SKM-1 (cell line): ENCODE results near the gene ABCC2.
A peak's percentile ranks its signal among the peaks of the same experiment; 100 is the strongest.
"Not testable (repeated sequence)": the region's sequence is repeated elsewhere in the genome, so short reads cannot be mapped to it uniquely, and the experiment has no call there.

Experiments used
- DNase-seq: peaks from one replicate; lab custom pipeline; 2025; ENCODE audit not compliant: unreplicated experiment; lab: John Stamatoyannopoulos, UW

The ABCC2 gene

GRCh38 chr10:99807786-99808185, 25.3 kb downstream of the ABCC2 start:
- no peak for DNase-seq

DNA sequence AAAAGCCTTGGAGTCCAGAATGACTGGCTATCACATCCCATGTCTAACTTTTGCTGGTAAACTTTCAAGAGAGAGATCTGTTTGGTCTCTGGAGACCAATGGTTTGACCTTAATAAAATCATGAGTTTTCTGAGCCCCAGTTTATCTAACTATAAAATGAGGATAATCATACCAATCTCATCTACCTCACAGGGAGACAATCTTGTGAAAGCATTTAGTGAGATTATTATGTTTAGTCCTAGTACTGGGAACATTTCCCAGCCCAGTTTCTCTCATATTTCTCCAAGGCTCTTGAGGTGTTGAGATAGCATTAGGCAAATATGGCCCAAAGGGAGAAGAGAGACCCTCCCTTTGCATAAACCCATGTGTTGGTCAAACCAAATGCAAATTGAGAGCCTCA, 25.8 kb downstream of the ABCC2 start:
- DNase-seq, result no peak

DNA sequence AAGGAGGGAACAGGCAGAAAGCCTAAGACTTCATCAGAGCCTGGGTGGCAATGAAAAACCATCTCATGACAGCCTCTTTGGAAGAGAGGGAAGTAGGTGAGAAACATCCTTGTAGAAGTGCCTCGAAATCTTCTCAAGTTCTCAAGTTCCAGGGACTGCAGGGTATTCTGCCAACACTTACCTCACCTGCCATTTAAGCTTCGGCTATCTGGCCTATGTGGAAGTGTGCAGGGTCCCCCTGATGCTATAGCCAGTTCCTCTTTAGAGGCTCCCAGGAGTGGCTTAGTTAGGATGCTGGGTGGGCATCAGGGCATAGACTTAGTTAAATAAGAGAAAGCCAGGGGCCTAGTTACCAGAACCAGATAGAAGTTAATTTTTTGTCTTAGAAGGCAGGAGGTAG, 27.0 kb downstream of the ABCC2 start:
- DNase-seq, result no peak

DNA sequence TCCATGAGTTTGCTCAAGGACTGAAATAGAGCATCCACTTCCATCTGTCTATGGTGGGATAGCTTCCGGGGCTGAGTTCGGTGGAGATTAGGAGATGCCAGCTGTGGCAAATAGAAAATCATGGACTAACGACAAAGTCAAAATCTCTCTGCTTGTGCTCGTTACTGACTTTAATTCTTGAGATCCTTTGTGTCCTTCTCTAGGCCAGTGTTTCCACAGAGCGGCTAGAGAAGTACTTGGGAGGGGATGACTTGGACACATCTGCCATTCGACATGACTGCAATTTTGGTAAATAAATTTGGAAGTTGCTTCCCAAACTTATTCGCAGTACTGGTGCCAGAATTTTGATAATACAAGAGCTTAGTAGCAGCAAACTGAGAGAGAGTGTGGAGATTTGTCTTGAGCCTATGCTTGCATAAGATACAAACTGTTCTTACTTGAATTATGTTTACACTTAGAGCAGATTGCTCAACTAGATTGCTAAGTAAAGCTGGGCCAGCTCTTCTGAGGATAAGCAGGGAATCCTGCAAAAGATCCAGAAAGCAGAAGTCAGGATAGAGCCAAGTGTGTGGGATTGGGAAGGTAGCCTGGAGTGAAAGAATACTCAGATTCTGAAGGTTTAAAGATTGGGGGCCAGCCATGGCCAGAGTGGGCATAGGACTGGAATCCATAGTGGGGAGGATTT, 27.6 kb downstream of the ABCC2 start:
- DNase-seq, result no peak

DNA sequence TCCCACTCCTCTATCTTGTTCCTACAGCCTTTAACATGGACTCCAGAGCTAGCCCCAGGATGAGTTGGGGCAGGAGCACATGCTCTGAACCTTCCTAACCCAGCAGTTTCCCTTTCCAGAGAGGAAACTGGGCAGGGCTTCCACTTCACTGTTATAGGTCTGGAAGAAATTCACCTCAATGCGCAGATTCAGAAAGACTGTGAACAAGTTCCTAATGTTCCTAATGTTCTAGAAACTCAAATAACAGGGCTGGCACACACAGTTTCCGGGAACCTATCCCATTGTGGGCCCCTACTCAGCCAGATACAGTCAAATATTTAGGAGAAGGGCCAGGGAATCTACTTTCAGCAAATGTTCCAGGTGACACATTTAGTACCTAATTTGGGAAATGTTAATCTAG, 29.7 kb downstream of the ABCC2 start:
- no peak for DNase-seq

DNA sequence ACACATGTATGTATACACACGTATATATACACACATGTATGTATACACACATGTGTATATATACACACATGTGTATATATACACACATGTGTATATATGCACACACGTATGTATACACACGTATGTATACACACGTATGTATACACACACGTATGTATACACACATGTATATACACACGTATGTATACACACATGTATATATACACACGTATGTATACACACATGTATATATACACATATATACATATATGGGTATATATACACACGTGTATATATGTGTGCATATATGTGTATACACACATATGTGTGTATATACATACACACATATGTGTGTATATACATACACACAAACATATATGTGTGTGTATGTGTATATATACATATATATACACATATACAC, 31.7 kb downstream of the ABCC2 start:
- no peak for DNase-seq

- DNase-seq, result no peak
Observed at GRCh38 chr10:99815621-99816020, 33.2 kb downstream of the ABCC2 start.

- DNase-seq, result no peak
Observed at GRCh38 chr10:99827936-99828335, 45.5 kb downstream of the ABCC2 start.

DNA sequence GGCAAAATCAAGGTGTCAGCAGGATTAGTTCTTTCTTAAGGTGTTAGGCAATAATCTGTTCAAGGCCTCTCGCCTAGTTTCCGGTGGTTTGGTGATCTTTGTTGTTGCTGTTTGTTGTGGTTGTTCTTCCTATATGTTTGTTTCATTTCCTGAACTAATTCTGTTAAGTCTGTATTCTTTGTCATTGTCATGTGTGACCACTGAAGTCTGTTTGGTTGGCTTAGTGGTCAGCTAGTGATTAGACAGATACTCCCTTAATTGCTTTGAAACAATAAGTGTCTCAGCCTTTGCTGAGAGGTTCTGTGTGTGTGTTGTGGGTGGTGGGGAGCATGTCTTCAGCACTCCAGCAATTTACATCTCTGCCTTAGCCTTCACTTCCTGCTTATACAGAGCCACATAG, 46.0 kb downstream of the ABCC2 start:
- no peak for DNase-seq

DNA sequence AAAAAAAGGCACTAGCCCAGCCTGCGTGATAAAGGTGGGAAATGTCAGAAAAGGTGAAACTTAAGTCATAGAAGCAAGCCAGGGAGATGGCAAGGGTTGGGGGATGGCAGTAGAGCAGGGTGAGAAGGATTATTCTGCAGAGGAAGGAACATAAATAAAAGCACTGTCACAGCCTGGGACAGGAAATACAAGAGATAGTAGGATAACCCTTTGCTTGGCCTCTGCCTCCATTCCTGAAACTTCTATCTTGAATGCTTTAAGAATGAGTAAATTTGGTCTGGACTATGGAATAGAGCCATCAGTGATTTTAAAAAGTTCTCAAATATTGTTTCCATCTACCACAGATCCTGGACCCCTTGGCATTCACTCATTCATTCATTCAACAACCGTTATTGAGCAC, 50.0 kb downstream of the ABCC2 start:
- DNase-seq, result no peak

DNA sequence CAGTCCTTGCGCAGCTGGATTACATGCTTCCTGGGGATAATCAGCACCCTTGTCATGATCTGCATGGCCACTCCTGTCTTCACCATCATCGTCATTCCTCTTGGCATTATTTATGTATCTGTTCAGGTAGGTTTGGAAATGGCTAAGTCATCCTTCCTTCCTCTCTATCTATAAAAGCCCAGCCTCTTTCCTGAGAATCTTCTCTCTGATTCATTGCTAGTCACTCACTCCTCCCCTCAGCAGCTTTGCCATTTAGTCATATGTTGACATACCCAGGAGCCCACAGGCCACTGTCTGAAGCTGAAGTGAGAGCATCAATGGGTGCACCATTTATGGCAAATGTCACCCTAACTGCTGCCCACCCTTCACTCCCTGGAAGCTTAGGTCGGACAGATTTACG, 52.0 kb downstream of the ABCC2 start:
- DNase-seq, result no peak

DNA sequence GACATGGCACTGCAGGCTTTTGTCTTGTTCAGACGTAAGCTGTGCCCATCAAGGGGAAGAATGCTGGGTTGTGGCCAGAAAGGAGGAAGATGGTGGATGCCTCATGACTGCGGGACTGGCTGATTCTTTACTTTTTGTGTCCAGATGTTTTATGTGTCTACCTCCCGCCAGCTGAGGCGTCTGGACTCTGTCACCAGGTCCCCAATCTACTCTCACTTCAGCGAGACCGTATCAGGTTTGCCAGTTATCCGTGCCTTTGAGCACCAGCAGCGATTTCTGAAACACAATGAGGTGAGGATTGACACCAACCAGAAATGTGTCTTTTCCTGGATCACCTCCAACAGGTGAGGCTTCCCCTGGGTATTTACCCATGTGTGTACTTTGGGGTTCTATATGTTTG, 53.5 kb downstream of the ABCC2 start:
- DNase-seq, result no peak

DNA sequence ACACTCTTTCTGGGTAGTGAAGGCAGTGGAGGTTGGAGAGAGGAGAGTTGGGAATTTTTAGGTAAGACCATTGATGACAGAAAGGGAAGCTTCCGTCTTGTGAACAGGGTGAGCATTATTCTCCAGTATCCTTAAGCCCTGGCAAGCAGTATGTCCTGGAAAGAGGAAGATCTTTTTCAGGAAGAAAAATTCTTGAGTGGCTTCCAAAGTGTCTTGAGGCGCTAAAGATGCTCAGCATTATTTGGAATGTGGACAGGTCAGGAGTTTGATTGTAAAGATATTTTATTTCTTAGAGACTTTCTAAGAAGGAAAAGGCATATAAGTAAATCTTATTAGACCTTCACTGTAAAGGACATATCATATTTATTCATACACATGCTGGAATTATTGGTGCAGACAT, 54.3 kb downstream of the ABCC2 start:
- DNase-seq, result no peak

DNA sequence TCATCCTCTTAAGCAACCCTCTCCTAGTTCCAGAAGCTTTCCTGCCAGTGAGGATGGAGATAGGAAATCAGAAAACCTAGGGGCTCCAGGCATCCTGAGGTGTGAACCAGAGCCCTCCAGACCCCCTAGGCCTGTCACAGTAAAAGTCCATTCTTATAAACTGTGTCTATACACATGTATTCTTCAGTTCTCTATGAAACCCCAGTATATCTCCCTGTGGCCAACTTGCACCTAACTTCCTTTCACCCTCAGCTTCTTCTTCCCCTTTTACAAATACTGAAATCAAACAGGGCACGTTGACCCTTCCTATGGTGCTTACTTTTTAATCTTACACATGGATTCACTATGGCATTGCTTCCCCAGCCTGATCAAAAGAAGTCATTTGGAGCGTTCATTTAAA, 58.4 kb downstream of the ABCC2 start:
- DNase-seq, result not testable (repeated sequence)

- DNase-seq, result no peak
Observed at GRCh38 chr10:99841746-99842145, 59.3 kb downstream of the ABCC2 start.

GRCh38 chr10:99843310-99843709, 60.9 kb downstream of the ABCC2 start:
- DNase-seq, result no peak

GRCh38 chr10:99844433-99844955, 62.1 kb downstream of the ABCC2 start:
- DNase-seq, result no peak

GRCh38 chr10:99845837-99846382, 63.5 kb downstream of the ABCC2 start:
- DNase-seq, result peak; percentile 73

DNA sequence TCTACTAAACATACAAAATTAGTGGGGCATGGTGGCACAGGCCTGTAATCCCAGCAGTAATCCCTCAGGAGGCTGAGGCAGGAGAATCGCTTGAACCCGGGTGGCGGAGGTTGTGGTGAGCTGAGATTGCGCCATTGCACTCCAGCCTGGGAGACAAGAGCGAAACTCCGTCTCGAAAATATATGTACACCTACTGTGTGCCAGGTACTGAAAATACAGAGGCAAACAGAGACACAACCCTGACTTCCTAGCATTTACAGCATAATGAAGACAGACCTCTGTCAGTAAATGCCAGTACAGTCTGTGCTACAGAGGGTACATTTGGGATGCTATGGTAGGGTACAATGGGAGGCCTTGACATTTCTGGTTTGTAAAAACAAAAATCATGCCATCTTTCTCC, 66.6 kb downstream of the ABCC2 start:
- DNase-seq, result no peak

GRCh38 chr10:99849536-99849935, 67.1 kb downstream of the ABCC2 start:
- no peak for DNase-seq

DNA sequence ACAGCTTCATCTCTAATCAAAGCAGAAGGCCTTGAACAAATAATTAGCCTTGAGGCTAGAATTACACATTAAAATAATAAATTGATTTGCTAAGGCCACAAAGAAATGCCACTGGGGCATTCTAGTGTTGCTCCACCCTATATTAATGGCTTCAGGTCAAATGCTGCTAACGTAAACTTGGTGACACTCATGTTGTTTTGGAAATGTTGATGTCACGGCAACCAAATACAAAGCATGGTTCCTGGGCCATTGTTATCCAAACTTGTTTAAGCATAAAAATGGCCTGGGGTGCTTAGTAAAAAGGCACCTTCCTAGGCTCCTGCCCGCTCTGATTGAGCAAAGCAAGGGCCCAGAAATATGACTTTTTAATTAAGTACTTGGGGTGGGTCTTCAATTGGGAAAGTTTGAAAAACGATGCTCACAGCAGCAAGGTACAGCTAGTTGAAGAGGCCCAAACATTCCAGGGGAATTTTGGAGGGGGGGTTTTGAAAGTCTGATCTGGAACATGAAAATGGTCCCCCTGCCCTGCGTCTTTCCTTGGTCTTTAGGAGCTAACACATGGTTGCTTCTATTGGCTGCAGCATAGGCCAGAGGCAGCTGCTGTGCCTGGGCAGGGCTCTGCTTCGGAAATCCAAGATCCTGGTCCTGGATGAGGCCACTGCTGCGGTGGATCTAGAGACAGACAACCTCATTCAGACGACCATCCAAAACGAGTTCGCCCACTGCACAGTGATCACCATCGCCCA, 67.8 kb downstream of the ABCC2 start:
- DNase-seq, result no peak

DNA sequence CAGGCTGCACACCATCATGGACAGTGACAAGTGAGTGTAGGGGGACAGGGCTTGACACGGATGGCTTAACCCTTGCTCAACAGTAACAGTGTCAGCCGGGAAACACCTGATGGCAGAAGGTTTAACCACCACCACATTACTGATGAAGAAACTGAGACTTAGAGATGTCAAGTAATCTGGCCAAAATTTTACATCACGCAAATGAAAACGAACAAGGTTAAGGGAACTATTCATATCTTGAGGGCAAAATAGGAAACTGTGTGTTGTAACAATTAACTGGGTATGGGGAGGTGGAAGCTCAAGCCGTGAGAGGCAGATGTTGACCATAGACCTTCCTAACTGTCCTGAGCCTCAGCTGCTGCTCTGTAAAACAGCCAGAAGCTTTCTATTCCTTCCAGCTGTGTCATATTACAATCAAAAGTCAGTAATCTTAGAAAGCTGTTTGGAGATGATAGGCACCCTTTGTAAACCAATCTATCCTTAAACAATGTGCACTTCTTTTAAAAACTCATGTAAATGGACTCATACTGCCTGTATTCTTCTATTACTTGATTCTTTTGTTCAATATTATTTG, 68.4 kb downstream of the ABCC2 start:
- DNase-seq, result no peak
